Measurements from ENCODE around the gene LATS1.
A peak's percentile ranks its signal among the peaks of the same experiment; 100 is the strongest.
"Not testable (repeated sequence)": the region's sequence is repeated elsewhere in the genome, so short reads cannot be mapped to it uniquely, and the experiment has no call there.

Gene LATS1

DNA sequence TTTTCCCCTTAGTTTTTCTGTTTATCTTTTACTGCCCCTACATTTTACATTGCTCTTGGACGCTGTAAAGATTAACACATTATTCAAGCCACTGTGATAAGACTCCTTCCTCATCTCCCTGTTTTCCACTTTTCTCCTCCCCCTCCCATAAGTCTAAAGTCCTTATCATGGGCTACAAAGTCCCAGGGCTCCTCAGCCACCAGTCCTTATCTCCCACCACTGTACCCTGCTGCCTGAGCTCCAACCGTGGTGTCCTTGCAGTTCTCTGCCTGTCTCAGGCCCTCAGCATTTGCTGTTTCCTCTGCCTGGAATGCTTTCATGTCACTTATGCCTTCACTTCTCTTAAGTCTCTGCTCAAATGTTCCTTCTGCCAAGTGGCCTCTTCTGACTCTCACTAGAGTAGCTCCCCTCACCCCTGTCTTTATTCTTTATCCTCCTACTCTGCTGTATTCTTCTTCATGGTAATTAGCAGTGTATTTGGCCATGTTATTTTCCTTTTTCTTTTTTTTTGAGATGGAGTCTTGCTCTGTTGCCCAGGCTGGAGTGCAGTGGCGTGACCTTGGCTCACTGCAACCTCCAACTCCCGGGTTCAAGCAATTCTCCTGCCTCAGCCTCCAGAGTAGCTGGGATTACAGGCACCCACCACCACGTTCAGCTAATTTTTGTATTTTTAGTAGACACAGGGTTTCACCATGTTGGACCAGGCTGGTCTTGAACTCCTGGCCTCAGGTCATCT, 10.8 kb upstream of the LATS1 start:
- DNase-seq: no peak

GRCh38 chr6:149727793-149728498, 10.0 kb upstream of the LATS1 start:
- DNase-seq: no peak

DNA sequence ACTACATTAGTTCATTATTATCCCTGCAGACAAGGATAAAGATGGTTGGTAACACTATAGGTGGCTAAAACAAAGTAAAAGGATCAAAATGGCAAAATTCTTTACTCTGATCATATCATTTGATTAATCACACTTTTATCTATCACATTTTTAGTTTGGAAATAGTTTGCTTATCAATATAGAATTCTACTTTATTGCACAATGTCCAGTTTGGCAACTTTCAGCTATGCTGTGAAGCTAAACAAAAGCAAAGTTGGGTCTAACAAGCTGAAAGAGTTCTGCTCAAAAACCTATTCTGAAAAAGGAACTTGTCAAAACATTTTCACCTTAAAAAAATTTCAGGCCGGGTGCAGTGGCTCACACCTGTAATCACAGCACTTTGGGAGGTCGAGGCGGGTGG, 7.9 kb upstream of the LATS1 start:
- DNase-seq: no peak

DNA sequence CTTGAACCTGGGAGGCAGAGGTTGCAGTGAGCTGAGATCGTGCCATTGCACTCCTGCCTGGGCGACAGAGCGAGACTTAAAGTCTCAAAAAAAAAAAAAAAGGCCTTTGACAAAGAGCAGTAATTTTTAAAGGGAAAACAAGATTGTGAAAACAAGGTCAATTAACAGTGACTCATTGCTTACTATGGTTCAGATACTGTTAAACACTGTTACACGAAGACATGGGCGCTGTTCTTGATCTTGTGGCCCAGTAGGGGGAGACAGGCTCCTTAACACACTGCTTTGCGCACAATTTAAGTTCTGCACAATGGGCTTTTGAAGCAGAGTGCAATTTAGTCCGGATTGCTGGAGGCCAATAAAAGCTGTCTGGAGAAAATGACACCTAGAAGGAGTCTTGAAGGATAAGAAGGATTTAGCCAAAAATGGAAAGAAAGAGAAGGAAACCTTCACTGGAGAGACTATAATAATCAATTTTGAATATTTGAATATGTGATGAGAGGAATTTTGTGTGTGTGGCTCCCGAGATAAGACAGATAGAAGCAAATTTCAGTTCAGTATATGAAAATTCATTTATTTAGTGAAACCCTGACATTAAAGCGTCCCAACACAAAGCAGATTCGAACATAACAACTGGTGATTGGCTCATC, 6.0 kb upstream of the LATS1 start:
- DNase-seq: peak; percentile 12

- no peak for DNase-seq
Observed at GRCh38 chr6:149723262-149723661, 5.4 kb upstream of the LATS1 start.

- DNase-seq: no peak
Observed at GRCh38 chr6:149719531-149719930, 1.6 kb upstream of the LATS1 start.

DNA sequence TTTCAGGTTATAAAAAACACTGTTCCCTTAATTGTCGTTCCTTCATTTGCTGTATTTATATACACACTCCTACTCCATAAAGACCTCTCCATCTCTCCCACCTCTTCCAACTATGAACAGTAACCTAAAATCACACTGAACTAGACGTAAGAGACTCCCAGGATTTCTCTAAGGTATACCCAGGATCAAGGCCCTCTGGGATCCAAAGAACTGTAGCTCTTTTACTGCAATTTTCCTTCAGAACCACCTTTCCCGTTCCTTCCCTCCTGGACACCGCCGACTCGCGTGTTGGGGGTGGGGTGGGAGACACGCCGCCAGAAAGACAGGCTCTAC, 680 bp downstream of the LATS1 start:
- no peak for DNase-seq

GRCh38 chr6:149716181-149716963, 1.5 kb downstream of the LATS1 start:
- no peak for DNase-seq

GRCh38 chr6:149714442-149714841, 3.5 kb downstream of the LATS1 start:
- DNase-seq: no peak

DNA sequence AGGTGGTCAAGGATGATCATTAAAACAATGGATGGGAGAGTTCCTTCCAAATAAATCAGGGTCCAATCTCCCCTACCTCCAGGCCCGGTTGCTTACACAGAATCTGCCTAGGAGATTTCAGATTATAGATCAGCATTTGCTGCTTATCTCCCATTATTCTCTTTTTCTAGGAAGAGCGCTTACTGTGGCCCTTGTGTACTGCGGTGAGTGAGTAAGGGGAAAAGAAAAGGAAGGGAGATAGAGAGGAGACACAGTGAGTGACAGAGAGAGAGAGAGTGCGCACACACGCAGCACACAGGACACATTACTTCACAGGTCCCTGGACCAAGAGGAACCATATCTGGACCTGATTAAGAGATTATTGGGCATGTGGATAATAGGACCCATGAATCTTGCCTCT, 6.2 kb downstream of the LATS1 start:
- no peak for DNase-seq

- no peak for DNase-seq
Observed at GRCh38 chr6:149701714-149702113, 16.2 kb downstream of the LATS1 start.

- no peak for DNase-seq
Observed at GRCh38 chr6:149699150-149699549, 18.8 kb downstream of the LATS1 start.

- DNase-seq: no peak
Observed at GRCh38 chr6:149698175-149698574, 19.7 kb downstream of the LATS1 start.

- DNase-seq: no peak
Observed at GRCh38 chr6:149696901-149697300, 21.0 kb downstream of the LATS1 start.

GRCh38 chr6:149694921-149695320, 23.0 kb downstream of the LATS1 start:
- peak; percentile 60 for DNase-seq

DNA sequence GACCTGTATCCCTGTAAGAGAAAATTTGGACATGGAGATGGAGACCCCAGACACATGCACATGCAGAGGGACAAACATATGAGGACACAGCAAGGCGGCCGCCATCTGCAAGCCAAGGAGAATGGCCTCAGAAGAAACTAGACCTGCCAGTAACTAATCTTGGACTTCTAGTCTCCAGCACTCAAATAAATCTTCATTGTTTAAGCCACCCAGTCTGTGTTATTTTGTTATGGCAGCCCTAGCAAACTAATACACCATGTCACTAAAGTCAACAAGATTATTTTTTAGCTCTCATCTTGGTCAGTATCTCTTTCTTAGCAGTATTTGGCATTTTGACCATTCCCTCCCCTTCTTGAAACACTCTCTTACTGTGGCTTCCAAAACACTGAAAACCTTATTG, 26.7 kb downstream of the LATS1 start:
- DNase-seq: no peak

- no peak for DNase-seq
Observed at GRCh38 chr6:149686230-149686629, 31.7 kb downstream of the LATS1 start.

GRCh38 chr6:149683256-149683859, 34.5 kb downstream of the LATS1 start:
- no peak for DNase-seq

DNA sequence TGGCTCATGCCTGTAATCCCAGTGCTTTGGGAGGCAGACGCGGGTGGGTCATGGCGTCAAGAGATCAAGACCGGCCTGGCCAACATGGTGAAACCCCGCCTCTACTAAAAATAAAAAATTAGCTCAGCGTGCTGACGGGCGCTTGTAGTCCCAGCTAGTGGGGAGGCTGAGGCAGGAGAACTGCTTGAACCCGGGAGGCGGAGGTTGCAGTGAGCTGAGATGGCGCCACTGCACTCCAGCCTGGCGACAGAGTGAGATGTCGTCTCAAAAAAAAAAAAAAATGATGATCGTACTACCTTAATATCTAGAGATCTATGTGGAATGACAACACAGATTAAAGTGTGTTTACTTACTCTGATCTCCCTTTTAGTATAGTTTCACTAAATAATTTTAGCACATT, 36.1 kb downstream of the LATS1 start:
- not testable (repeated sequence) for DNase-seq

DNA sequence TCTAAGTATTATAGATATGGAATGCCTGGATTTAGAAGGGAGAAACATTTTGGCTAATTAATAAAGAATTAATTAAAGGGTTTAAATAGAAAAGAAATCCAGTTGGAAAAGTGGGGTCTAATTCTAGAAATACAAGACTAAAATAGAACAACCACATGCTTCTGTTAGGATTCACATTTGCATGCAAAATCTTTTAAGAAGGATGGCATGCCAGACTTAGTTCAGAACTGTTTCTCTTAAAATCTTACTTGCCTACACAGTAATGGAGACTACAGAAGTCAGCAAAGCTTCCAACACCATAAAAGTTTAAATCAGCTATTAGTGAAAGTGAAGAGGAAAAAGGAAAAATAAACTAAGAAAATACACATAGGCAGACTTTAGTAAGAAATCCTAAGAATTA, 36.7 kb downstream of the LATS1 start:
- no peak for DNase-seq

DNA sequence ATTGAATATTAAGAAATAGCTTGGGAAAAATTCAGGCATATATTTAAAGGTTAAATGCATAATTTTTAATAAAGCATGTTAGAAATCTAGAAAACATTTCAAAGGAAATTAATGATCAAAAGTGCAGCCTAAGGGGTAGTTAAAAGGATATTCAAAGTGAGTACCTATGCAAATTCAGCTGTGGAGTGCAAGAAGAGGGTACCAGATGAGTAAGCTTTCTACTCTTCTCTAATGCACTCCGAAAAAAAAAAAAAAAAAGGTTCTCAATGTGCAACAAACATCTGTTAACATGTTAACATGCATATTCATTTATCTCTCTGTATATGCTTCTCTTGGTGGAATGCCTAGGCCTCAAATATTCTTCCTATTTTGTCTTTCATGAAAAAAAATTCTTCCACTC, 37.4 kb downstream of the LATS1 start:
- DNase-seq: no peak

GRCh38 chr6:149672265-149672664, 45.6 kb downstream of the LATS1 start:
- not testable (repeated sequence) for DNase-seq

DNA sequence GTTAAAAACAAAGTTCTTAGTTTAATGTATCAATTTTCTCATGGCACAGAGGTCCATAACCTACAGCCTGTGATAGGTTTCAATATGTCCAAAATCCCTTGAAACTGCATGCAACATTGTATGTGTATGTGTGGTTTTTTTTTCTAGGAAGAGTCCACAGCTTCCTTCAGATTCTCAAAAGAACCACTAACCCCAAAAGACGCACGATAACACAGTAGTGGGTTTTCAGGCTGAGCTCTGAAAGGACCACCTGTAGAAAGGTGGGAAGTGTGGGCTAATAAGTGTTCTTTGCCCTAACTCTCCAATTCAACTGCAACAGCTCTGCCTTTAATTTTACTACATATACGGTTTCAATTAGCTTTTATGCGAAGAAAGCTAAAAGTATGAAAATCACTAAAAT, 57.9 kb downstream of the LATS1 start:
- no peak for DNase-seq

Data from NCI-H446 treated with DMSO at 0.1 percent for 48 hours (cell line).